GM19193 (cell line): ENCODE results near the gene OR51E2.

Experiments
- POLR2A ChIP-seq: IDR thresholded peaks from 4 replicates; pipeline ENCODE4 v1.6.1; 2011; ENCODE audit not compliant: insufficient read depth, insufficient read length; ENCODE audit errors: extremely low read depth

OR51E2 gene

DNA sequence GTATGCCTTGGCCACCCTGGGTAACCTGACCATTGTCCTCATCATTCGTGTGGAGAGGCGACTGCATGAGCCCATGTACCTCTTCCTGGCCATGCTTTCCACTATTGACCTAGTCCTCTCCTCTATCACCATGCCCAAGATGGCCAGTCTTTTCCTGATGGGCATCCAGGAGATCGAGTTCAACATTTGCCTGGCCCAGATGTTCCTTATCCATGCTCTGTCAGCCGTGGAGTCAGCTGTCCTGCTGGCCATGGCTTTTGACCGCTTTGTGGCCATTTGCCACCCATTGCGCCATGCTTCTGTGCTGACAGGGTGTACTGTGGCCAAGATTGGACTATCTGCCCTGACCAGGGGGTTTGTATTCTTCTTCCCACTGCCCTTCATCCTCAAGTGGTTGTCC is 57.7 kb downstream of the OR51E2 start:
- TF ChIP-seq POLR2A: no peak

DNA sequence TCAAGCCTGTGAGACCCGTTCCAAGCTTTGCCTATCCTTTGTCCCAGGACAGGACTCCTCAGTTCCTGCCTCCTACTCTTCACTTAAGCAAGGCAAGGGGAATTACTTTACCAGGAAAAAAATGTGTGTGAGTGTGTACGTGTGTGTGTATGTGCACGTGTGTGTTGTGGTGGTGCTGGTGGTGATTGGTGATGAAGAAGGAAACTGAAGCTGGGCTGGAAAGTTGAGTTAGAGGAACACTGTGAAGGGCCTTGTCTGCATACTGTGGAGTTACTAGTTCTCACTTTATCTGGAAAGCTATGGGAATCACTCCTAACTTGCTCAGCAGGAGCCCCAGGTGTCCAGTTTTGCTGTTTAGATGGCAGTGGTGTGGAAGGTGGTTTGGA is 60.0 kb downstream of the OR51E2 start:
- no peak for TF ChIP-seq POLR2A

DNA sequence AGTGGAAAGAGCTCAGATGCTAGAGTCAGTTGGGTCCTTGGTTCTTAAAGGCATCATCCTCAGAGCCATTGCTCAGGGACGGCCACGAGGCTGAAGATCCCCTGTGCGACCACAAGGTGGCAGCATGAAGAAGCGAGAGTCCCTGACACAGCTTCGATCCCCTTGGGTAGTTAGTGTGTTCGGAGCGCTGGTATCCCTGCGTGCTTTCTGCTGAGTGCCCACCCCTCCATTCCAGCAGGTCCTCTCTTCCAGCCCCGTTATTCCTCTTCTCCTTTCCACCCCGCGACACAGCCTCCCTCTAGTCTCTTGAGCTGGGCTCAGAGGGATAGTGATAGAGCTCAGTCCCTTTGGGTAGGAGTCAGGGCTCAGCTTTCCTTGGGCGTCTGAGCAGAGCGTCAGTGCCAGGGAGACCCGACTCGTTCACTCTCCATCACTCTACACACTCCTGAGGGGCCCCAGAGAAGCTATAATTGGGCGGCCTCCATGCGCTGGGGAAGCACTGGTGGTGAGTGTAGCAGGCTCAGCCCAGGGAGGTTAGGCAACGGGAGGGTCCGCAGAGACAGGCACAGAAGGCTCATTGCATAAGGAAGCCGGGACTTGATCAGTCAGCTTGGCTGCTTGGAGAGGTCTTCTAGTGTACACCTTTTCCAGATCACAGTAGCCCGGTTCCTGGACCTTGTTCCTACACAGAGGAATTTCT is 60.5 kb downstream of the OR51E2 start, which contains the start of gene OR51D1:
Gene OR51D1, plus strand, starts transcription at position 516 of the 700 bp plus-strand sequence. CDS start 2,314 bp downstream, outside the sequence.
- TF ChIP-seq POLR2A: no peak

DNA sequence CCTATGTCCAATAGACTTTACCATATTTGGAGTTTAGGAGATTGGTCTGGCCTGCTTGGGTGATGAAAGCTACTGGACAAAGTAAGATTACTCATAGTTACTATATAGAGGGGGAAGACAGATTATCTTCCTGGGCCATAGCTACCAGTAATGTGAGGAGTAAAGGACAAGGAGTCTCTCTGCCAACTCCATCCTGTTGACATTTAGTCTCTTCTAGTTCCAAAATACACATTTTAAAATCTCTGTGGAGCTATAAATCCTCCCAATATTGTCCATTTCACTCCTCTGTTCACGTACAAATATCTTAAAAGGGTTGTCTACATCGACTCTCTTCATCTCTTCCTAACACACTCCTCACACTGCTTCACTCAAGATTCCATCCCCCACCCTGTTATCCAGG is 61.5 kb downstream of the OR51E2 start:
- no peak for TF ChIP-seq POLR2A
